GM12878 (cell line): Measurements from ENCODE around the gene PDLIM5.

Experiments used
- BCL11A ChIP-seq: IDR thresholded peaks from 2 replicates; pipeline ENCODE4 v1.6.1; 2011; ENCODE audit warnings: low read depth, low read length
- CTCF ChIP-seq, 3 experiments: IDR thresholded peaks in 2 of 3; conservative IDR thresholded peaks in 1 of 3; 2 replicates each; pipeline ENCODE4 v1.5.1; 2011; ENCODE audit warnings: low read depth in 3 of 3, low read length in 3 of 3, mild to moderate bottlenecking in 3 of 3, control low read depth in 2 of 3, moderate library complexity in 2 of 3, inconsistent platforms in 1 of 3, mixed read lengths in 1 of 3; ENCODE audit not compliant: control insufficient read depth in 2 of 3, insufficient read depth in 1 of 3; ENCODE audit errors: extremely low read depth in 1 of 3
- EZH2 ChIP-seq: IDR thresholded peaks from 2 replicates; pipeline ENCODE4 v1.6.1; 2012; ENCODE audit warnings: low read depth, mild to moderate bottlenecking, control low read depth, inconsistent platforms, low read length, borderline replicate concordance; ENCODE audit not compliant: control insufficient read depth
- MLLT1 ChIP-seq: fragments of 450-650 bp; IDR thresholded peaks from 2 replicates; pipeline ENCODE4 v1.6.1; 2016; ENCODE audit warnings: mild to moderate bottlenecking
- MYC ChIP-seq: IDR thresholded peaks from 2 replicates; pipeline ENCODE4 v1.6.1; 2011; ENCODE audit warnings: mild to moderate bottlenecking, low read length, moderate library complexity, inconsistent platforms; ENCODE audit not compliant: insufficient read depth, insufficient replicate concordance, insufficient read length, severe bottlenecking
- NR2C2 ChIP-seq: IDR thresholded peaks from 2 replicates; pipeline ENCODE4 v1.6.1; 2011; ENCODE audit warnings: borderline replicate concordance, low read depth; ENCODE audit not compliant: control insufficient read depth, insufficient read length
- NR2F1 ChIP-seq: fragments of 450-650 bp; conservative IDR thresholded peaks from 2 replicates; pipeline ENCODE4 v1.6.1; 2017; ENCODE audit warnings: mild to moderate bottlenecking
- PKNOX1 ChIP-seq: fragments of 450-650 bp; IDR thresholded peaks from 2 replicates; pipeline ENCODE4 v1.6.1; 2016; ENCODE audit warnings: mild to moderate bottlenecking
- RAD21 ChIP-seq: IDR thresholded peaks from 2 replicates; pipeline ENCODE4 v1.6.1; 2011; ENCODE audit warnings: mild to moderate bottlenecking, low read depth, low read length, moderate library complexity; ENCODE audit not compliant: insufficient read depth
- RAD51 ChIP-seq: fragments of 450-650 bp; IDR thresholded peaks from 2 replicates; pipeline ENCODE4 v1.6.1; 2016; ENCODE audit warnings: moderate library complexity, mild to moderate bottlenecking, inconsistent platforms
- SP1 ChIP-seq: IDR thresholded peaks from one replicate; pipeline ENCODE4 v1.6.1; 2011; ENCODE audit warnings: low read depth, low read length
- USF2 ChIP-seq: IDR thresholded peaks from 2 replicates; pipeline ENCODE4 v1.6.1; 2011; ENCODE audit warnings: low read depth, low read length, improper control_type of control experiment, borderline replicate concordance
- YY1 ChIP-seq: IDR thresholded peaks from 2 replicates; pipeline ENCODE4 v1.6.1; 2011; ENCODE audit warnings: low read depth, mild to moderate bottlenecking, low read length

GRCh38 chr4:94544811-94545210 is 93.1 kb downstream of the PDLIM5 start:
- no peak for TF ChIP-seq CTCF (IDR thresholded peaks at IDR 0.05 in 2 of 3, conservative IDR thresholded peaks at IDR 0.05 in 1 of 3; ENCODE audit: control insufficient read depth in 2 of 3, extremely low read depth in 1 of 3, insufficient read depth in 1 of 3, low read depth in 3 of 3, low read length in 3 of 3)
- no peak for TF ChIP-seq EZH2
- TF ChIP-seq MLLT1: no peak
- no peak for TF ChIP-seq RAD51
- TF ChIP-seq RAD21: no peak
- TF ChIP-seq MYC: no peak
- no peak for TF ChIP-seq YY1
- no peak for TF ChIP-seq NR2F1
- no peak for TF ChIP-seq BCL11A
- no peak for TF ChIP-seq USF2
- TF ChIP-seq PKNOX1: no peak
- no peak for TF ChIP-seq SP1
- TF ChIP-seq NR2C2: no peak
